HepG2 (cell line): ENCODE data around the gene C1QTNF6. TPM values are rescaled to one million over a fixed set of nuclear protein-coding genes. Genes with fewer than 3 reads are reported as not detected.

Source experiments
- AGO2 ChIP-seq: fragments of 200-400 bp; formaldehyde crosslinking; optimal IDR thresholded peaks from 2 replicates; pipeline ENCODE3; 2017; ENCODE audit warnings: mild to moderate bottlenecking, low read depth, low read length, moderate library complexity
- ATRX ChIP-seq: sonication (generic); formaldehyde crosslinking; IDR thresholded peaks from 2 replicates; pipeline ENCODE4 v1.4.0; 2020; ENCODE audit warnings: missing genetic modification reagents, borderline replicate concordance
- CC2D1A ChIP-seq: sonication (generic); formaldehyde crosslinking; IDR thresholded peaks from 2 replicates; pipeline ENCODE4 v1.8.1; 2023; ENCODE audit warnings: mild to moderate bottlenecking, missing genetic modification reagents
- DBP ChIP-seq: sonication (generic); formaldehyde crosslinking; IDR thresholded peaks from 2 replicates; pipeline ENCODE4 v1.4.0; 2020; ENCODE audit warnings: missing genetic modification reagents; ENCODE audit errors: not compliant biosample characterization
- FLYWCH1 ChIP-seq: sonication (generic); formaldehyde crosslinking; IDR thresholded peaks from 2 replicates; pipeline ENCODE4 v1.8.1; 2023; ENCODE audit warnings: mild to moderate bottlenecking, missing genetic modification reagents
- HOXA3 ChIP-seq: sonication (generic); formaldehyde crosslinking; IDR thresholded peaks from 2 replicates; pipeline ENCODE4 v1.5.0; 2020; ENCODE audit warnings: missing genetic modification reagents
- JUN ChIP-seq: sonication (generic); formaldehyde crosslinking; IDR thresholded peaks from 2 replicates; pipeline ENCODE4 v1.4.0; 2020; ENCODE audit warnings: mild to moderate bottlenecking, missing genetic modification reagents
- MZF1 ChIP-seq: sonication (generic); formaldehyde crosslinking; IDR thresholded peaks from 2 replicates; pipeline ENCODE4 v1.8.1; 2023; ENCODE audit warnings: mild to moderate bottlenecking, missing genetic modification reagents, borderline replicate concordance
- REXO4 ChIP-seq: sonication (generic); formaldehyde crosslinking; IDR thresholded peaks from 2 replicates; pipeline ENCODE4 v1.8.0; 2022; ENCODE audit warnings: missing genetic modification reagents, mild to moderate bottlenecking, borderline replicate concordance
- SOX5 ChIP-seq: IDR thresholded peaks from 2 replicates; pipeline ENCODE4 v1.6.1; 2016; ENCODE audit warnings: borderline replicate concordance
- XRCC5 ChIP-seq: fragments of 200-400 bp; formaldehyde crosslinking; optimal IDR thresholded peaks from 2 replicates; pipeline ENCODE3; 2017; ENCODE audit warnings: mild to moderate bottlenecking, low read length
- ZBTB39 ChIP-seq: sonication (generic); formaldehyde crosslinking; IDR thresholded peaks from 2 replicates; pipeline ENCODE4 v1.5.0; 2020; ENCODE audit warnings: missing genetic modification reagents
- ZNF292 ChIP-seq: sonication (generic); formaldehyde crosslinking; IDR thresholded peaks from 2 replicates; pipeline ENCODE4 v1.8.1; 2022; ENCODE audit warnings: mild to moderate bottlenecking, low read depth, missing genetic modification reagents, borderline replicate concordance
- ZNF484 ChIP-seq: sonication (generic); formaldehyde crosslinking; IDR thresholded peaks from 2 replicates; pipeline ENCODE4 v1.5.1; 2020; ENCODE audit warnings: mild to moderate bottlenecking, low read depth, missing genetic modification reagents, borderline replicate concordance
- ZNF670 ChIP-seq: sonication (generic); formaldehyde crosslinking; IDR thresholded peaks from 2 replicates; pipeline ENCODE4 v1.8.0; 2022; ENCODE audit warnings: mild to moderate bottlenecking, missing genetic modification reagents, borderline replicate concordance
- ZNF713 ChIP-seq: sonication (generic); formaldehyde crosslinking; IDR thresholded peaks from 2 replicates; pipeline ENCODE4 v1.4.0; 2020; ENCODE audit warnings: mild to moderate bottlenecking, missing genetic modification reagents
- ZSCAN29 ChIP-seq: sonication (generic); formaldehyde crosslinking; conservative IDR thresholded peaks from 2 replicates; pipeline ENCODE4 v1.4.0; 2020; ENCODE audit warnings: mild to moderate bottlenecking, missing genetic modification reagents
- polyA plus RNA-seq, 8 experiments: library from polyadenylated mRNA; depleted of rRNA in 3 of 8; stranded (reverse) in 7 of 8; unstranded in 1 of 8; fragments of >200 nt; fragmentation: Illumina TruSeq in 4 of 8; extraction: Trizol in 4 of 8; gene quantifications; 2 replicates each; pipeline versions ENCODE4 v1.2.1 to v1.2.3, GENCODE V29; 2011 to 2016; ENCODE audit warnings: low read depth in 4 of 8, missing spikeins in 1 of 8, mixed read lengths in 1 of 8; ENCODE audit not compliant: insufficient read depth in 1 of 8
- total RNA-seq, 5 experiments: library from RNA; depleted of rRNA; stranded (reverse); fragments of >200 nt; fragmentation: Illumina TruSeq; extraction: Trizol; gene quantifications; 2 replicates each; pipeline ENCODE4 v1.2.3, GENCODE V29; 2016; ENCODE audit warnings: low read depth in 1 of 5
- TF ChIP-seq, protein P1 (sequence below): sonication (generic); formaldehyde crosslinking; IDR thresholded peaks from 2 replicates; pipeline ENCODE4 v1.5.1; 2020; ENCODE audit warnings: mild to moderate bottlenecking, missing genetic modification reagents, moderate library complexity
- TF ChIP-seq, protein P2 (sequence below): fragments of 450-650 bp; IDR thresholded peaks from 2 replicates; pipeline ENCODE4 v1.6.1; 2016

The C1QTNF6 gene
- total and polyA plus RNA-seq, 2 of the 13 experiments (the other 11 are each of a cell fraction or from before 2014, with no cell fraction given) = 2.7 to 6.9 TPM

- TF ChIP-seq, protein P1, sequence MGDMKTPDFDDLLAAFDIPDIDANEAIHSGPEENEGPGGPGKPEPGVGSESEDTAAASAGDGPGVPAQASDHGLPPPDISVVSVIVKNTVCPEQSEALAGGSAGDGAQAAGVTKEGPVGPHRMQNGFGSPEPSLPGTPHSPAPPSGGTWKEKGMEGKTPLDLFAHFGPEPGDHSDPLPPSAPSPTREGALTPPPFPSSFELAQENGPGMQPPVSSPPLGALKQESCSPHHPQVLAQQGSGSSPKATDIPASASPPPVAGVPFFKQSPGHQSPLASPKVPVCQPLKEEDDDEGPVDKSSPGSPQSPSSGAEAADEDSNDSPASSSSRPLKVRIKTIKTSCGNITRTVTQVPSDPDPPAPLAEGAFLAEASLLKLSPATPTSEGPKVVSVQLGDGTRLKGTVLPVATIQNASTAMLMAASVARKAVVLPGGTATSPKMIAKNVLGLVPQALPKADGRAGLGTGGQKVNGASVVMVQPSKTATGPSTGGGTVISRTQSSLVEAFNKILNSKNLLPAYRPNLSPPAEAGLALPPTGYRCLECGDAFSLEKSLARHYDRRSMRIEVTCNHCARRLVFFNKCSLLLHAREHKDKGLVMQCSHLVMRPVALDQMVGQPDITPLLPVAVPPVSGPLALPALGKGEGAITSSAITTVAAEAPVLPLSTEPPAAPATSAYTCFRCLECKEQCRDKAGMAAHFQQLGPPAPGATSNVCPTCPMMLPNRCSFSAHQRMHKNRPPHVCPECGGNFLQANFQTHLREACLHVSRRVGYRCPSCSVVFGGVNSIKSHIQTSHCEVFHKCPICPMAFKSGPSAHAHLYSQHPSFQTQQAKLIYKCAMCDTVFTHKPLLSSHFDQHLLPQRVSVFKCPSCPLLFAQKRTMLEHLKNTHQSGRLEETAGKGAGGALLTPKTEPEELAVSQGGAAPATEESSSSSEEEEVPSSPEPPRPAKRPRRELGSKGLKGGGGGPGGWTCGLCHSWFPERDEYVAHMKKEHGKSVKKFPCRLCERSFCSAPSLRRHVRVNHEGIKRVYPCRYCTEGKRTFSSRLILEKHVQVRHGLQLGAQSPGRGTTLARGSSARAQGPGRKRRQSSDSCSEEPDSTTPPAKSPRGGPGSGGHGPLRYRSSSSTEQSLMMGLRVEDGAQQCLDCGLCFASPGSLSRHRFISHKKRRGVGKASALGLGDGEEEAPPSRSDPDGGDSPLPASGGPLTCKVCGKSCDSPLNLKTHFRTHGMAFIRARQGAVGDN = peak; percentile 72
- TF ChIP-seq ATRX (0 out of 2 replicates have a peak, but pooled peaks have one; percentile 60), ZNF670 (CRISPR knock-in tag) (no peak), HOXA3 (CRISPR knock-in tag) (0 out of 2 replicates have a peak, but pooled peaks have one; percentile 9), ZNF713 (CRISPR knock-in tag) (no peak), AGO2 (no peak), ZNF292 (CRISPR knock-in tag) (peak; percentile 95), ZBTB39 (CRISPR knock-in tag) (no peak), REXO4 (no peak), ZNF484 (CRISPR knock-in tag) (no peak), CC2D1A (CRISPR knock-in tag) (no peak), FLYWCH1 (no peak), JUN (CRISPR knock-in tag) (no peak), XRCC5 (peak; percentile 53), ZSCAN29 (CRISPR knock-in tag) (no peak), MZF1 (CRISPR knock-in tag) (peak; percentile 79; the same call in 1 of the 2 replicates), DBP (no peak), SOX5 (peak; percentile 10; the same call in 1 of the 2 replicates)
- TF ChIP-seq, protein P2, sequence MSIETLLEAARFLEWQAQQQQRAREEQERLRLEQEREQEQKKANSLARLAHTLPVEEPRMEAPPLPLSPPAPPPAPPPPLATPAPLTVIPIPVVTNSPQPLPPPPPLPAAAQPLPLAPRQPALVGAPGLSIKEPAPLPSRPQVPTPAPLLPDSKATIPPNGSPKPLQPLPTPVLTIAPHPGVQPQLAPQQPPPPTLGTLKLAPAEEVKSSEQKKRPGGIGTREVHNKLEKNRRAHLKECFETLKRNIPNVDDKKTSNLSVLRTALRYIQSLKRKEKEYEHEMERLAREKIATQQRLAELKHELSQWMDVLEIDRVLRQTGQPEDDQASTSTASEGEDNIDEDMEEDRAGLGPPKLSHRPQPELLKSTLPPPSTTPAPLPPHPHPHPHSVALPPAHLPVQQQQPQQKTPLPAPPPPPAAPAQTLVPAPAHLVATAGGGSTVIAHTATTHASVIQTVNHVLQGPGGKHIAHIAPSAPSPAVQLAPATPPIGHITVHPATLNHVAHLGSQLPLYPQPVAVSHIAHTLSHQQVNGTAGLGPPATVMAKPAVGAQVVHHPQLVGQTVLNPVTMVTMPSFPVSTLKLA = no peak
Observed at GRCh38 chr22:37199760-37200108, 11.7 kb upstream of the C1QTNF6 start (continued).
